Measurements from ENCODE around the gene PRKAB2. TPM values are rescaled to one million over a fixed set of nuclear protein-coding genes. Genes with fewer than 3 reads are reported as not detected.

Gene PRKAB2, protein sequence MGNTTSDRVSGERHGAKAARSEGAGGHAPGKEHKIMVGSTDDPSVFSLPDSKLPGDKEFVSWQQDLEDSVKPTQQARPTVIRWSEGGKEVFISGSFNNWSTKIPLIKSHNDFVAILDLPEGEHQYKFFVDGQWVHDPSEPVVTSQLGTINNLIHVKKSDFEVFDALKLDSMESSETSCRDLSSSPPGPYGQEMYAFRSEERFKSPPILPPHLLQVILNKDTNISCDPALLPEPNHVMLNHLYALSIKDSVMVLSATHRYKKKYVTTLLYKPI
- 5.5 TPM for total RNA-seq
- polyA plus RNA-seq: 10.1 TPM
- long read RNA-seq, donor 1: 0 reads
- long read RNA-seq, donor 2, full-length matches to known transcripts: 2 of 2 reads
- long read RNA-seq, donor 2, partial matches to known transcripts: 0 of 2 reads
- long read RNA-seq, donor 2, other reads (novel, unspliced or antisense): 0 of 2 reads
- long read RNA-seq, donor 3, full-length matches to known transcripts: 2 of 2 reads
- long read RNA-seq, donor 3, partial matches to known transcripts: 0 of 2 reads
- long read RNA-seq, donor 3, other reads (novel, unspliced or antisense): 0 of 2 reads
- long read RNA-seq, donor 4, full-length matches to known transcripts: 2 of 2 reads
- long read RNA-seq, donor 4, partial matches to known transcripts: 0 of 2 reads
- long read RNA-seq, donor 4, other reads (novel, unspliced or antisense): 0 of 2 reads
- long read RNA-seq, donor 5, full-length matches to known transcripts: 2 of 2 reads
- long read RNA-seq, donor 5, partial matches to known transcripts: 0 of 2 reads
- long read RNA-seq, donor 5, other reads (novel, unspliced or antisense): 0 of 2 reads
- long read RNA-seq, donor 6, full-length matches to known transcripts: 5 of 5 reads
- long read RNA-seq, donor 6, partial matches to known transcripts: 0 of 5 reads
- long read RNA-seq, donor 6, other reads (novel, unspliced or antisense): 0 of 5 reads
- long read RNA-seq, donor 7, full-length matches to known transcripts: 1 of 1 reads
- long read RNA-seq, donor 7, partial matches to known transcripts: 0 of 1 reads
- long read RNA-seq, donor 7, other reads (novel, unspliced or antisense): 0 of 1 reads
- long read RNA-seq, donor 8: 0 reads
- long read RNA-seq, donor 9: 0 reads
- long read RNA-seq, donor 10, full-length matches to known transcripts: 2 of 2 reads
- long read RNA-seq, donor 10, partial matches to known transcripts: 0 of 2 reads
- long read RNA-seq, donor 10, other reads (novel, unspliced or antisense): 0 of 2 reads

DNA sequence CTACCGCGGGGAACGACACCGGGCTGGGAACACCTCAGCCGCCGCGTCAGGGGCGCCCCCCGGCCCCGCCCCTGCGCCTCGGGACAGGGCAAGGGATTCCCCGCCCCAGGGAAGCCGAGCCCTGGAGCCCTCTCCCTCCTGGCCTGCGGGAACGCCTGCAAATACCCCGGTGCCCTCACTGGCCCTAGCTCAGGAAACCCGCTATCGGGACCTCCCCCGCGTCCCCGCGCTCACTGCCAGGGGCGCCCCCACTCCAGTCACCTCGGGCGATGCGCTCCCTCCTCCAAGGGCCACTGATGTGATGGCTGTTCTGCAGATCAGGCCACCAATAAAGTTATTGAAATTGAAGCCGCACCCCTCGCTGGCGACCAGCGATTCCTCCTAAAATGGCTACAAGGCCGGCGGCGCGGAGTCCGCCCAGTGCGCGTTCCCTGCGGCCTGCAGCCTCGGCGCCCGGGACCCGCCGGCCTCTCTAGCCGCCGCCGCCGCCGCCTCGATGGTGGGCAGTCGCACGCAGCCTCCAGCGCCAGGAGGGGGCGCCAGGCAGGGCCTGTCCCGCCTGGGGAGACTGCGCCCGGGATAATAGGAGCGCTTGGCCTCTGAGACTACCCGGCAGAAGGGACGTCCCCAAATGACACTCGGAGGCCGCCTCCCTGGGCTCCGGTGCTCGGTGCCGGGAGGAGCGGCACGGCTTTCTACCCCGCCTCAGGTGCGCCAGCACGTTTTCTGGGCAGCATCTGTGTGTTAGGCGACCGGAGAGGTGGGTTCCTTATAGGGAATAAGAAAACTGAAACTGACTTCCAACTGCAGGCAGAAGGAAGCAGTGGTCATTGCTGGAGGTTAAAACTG, at the start of gene PRKAB2:
PRKAB2 (minus strand) TSS at position 303 of the 849 bp plus-strand sequence. CDS start 326 bp downstream, outside the sequence.
- Histone ChIP-seq H3K27me3 (ENCODE audit: control insufficient read depth in 2 of 2, insufficient read depth in 1 of 2, low read length in 1 of 2) (no peaks in the 10 kb centered on the region), H3K9me3 (ENCODE audit: control insufficient read depth in 2 of 2, insufficient read depth in 1 of 2, low read length in 1 of 2) (peaks cover 0 to 5% of the 10 kb centered on the region in 2 donors), H3K27ac (ENCODE audit: low read depth in 1 of 2, low read length in 1 of 2) (peak within 1 kb of the TSS; percentile 86 to 94), H3K36me3 (ENCODE audit: control insufficient read depth in 2 of 2, insufficient read depth in 2 of 2, low read length in 1 of 2) (no peaks in the 10 kb centered on the region), H3K4me3 (ENCODE audit: low read length in 2 of 2) (peak within 1 kb of the TSS; percentile 90), H3K4me1 (ENCODE audit: control insufficient read depth in 2 of 2, insufficient read depth in 2 of 2, low read length in 2 of 2) (peaks cover 6 to 9% of the 10 kb centered on the region in 2 donors)
- under 1% methylated on average over 72 of the region's 72 CpGs for WGBS
- peak; percentile 45 to 91 (median 72) for DNase-seq (ENCODE audit: low read depth in 6 of 9, low spot score in 9 of 9)

DNA sequence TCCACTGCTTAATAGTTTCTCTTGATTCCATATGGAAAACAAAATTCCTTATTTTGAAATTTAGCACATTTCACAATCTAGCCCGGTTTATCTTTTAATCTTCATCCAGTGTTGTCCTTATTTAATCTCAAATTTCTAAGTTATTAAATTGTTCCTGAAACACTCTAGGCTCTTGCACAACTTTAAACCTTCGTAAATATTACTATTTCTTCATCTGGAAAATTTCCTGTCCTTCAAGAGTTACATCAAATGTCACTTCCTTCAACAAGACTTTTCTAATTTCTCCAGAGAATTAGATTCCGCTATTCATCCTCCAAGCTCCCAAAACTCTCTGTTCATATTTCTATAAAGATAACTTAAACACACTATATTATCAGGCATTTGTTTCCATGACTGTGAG, 46.3 kb upstream of the PRKAB2 start:
- H3K27ac ChIP-seq (ENCODE audit: low read depth in 1 of 2, low read length in 1 of 2): no peak overlapping the region
- no peaks in the 10 kb centered on the region for H3K9me3 ChIP-seq (ENCODE audit: control insufficient read depth in 2 of 2, insufficient read depth in 1 of 2, low read length in 1 of 2)
- H3K27me3 ChIP-seq (ENCODE audit: control insufficient read depth in 2 of 2, insufficient read depth in 1 of 2, low read length in 1 of 2): no peaks in the 10 kb centered on the region
- no peak overlapping the region for H3K4me3 ChIP-seq (ENCODE audit: low read length in 2 of 2)
- 64% methylated on average over 3 of the region's 3 CpGs for WGBS
- no peak for DNase-seq (ENCODE audit: low read depth in 6 of 9, low spot score in 9 of 9)
- no peaks in the 10 kb centered on the region for H3K36me3 ChIP-seq (ENCODE audit: control insufficient read depth in 2 of 2, insufficient read depth in 2 of 2, low read length in 1 of 2)
- no peaks in the 10 kb centered on the region for H3K4me1 ChIP-seq (ENCODE audit: control insufficient read depth in 2 of 2, insufficient read depth in 2 of 2, low read length in 2 of 2)

DNA sequence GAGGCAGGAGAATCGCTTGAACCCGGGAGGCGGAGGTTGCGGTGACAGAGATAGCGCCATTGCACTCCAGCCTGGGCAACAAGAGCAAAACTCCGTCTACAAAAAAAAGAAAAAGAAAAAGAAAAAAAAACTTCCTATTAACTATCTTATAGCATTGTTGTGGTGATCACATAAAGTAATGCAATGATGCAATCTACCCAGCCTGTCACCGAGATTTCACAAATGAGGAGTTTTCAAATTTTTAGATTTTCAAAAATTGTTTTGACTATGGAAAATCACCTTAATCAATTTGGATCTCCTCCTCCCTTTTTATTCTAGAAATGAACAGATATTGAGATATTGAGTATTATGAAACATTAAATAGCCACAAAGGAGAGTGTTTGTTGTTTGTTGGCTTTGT, 44.9 kb upstream of the PRKAB2 start:
- 97% methylated on average over 7 of the region's 7 CpGs for WGBS
- no peaks in the 10 kb centered on the region for H3K36me3 ChIP-seq (ENCODE audit: control insufficient read depth in 2 of 2, insufficient read depth in 2 of 2, low read length in 1 of 2)
- DNase-seq (ENCODE audit: low read depth in 6 of 9, low spot score in 9 of 9): no peak

DNA sequence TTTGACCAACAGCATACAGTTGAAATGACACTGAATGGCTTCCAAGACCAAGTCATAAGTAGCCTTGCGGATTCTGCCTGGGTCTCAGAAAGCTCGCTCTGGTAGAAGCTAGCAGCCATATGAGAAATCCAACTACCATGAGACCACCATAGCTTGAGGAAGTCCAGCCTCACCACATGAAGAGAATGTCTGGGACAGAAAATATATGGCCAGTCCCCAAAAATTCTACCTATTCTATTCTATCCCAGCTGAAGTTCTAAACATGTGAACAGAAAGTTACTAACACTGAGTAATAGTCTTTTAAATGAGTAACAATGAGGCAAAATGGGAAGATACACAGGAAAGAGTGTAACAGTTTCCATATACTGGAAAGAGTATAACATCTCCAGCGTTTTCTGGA, 43.9 kb upstream of the PRKAB2 start:
- no peaks in the 10 kb centered on the region for H3K27me3 ChIP-seq (ENCODE audit: control insufficient read depth in 2 of 2, insufficient read depth in 1 of 2, low read length in 1 of 2)
- 64% methylated on average over 3 of the region's 3 CpGs for WGBS
- no peaks in the 10 kb centered on the region for H3K36me3 ChIP-seq (ENCODE audit: control insufficient read depth in 2 of 2, insufficient read depth in 2 of 2, low read length in 1 of 2)
- no peaks in the 10 kb centered on the region for H3K4me1 ChIP-seq (ENCODE audit: control insufficient read depth in 2 of 2, insufficient read depth in 2 of 2, low read length in 2 of 2)
- no peak overlapping the region for H3K4me3 ChIP-seq (ENCODE audit: low read length in 2 of 2)
- no peak for DNase-seq (ENCODE audit: low read depth in 6 of 9, low spot score in 9 of 9)
- no peaks in the 10 kb centered on the region for H3K9me3 ChIP-seq (ENCODE audit: control insufficient read depth in 2 of 2, insufficient read depth in 1 of 2, low read length in 1 of 2)
- no peak overlapping the region for H3K27ac ChIP-seq (ENCODE audit: low read depth in 1 of 2, low read length in 1 of 2)

More for the DNA sequence above, 44.9 kb upstream of the PRKAB2 start:
- Histone ChIP-seq H3K27ac (ENCODE audit: low read depth in 1 of 2, low read length in 1 of 2) (no peak overlapping the region), H3K9me3 (ENCODE audit: control insufficient read depth in 2 of 2, insufficient read depth in 1 of 2, low read length in 1 of 2) (no peaks in the 10 kb centered on the region), H3K4me3 (ENCODE audit: low read length in 2 of 2) (no peak overlapping the region), H3K27me3 (ENCODE audit: control insufficient read depth in 2 of 2, insufficient read depth in 1 of 2, low read length in 1 of 2) (no peaks in the 10 kb centered on the region), H3K4me1 (ENCODE audit: control insufficient read depth in 2 of 2, insufficient read depth in 2 of 2, low read length in 2 of 2) (no peaks in the 10 kb centered on the region)

DNA sequence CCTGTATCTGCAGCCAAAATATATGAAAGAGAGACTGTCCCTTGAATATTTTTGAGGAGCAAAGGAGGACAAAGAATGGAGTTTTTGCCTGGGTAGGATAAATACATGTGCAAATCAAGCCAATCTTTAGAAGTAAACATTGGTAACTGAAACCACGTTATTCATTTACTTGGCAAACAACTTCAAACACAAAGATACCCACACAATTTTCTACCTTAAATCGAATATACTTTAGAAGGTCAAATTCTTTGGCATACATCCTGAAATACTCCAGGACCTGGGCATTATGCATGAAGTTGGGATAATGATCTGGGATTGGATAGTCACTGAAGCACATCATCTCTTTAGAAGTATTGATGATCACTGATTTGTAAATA, 43.3 kb upstream of the PRKAB2 start:
- Histone ChIP-seq H3K36me3 (ENCODE audit: control insufficient read depth in 2 of 2, insufficient read depth in 2 of 2, low read length in 1 of 2) (no peaks in the 10 kb centered on the region), H3K27ac (ENCODE audit: low read depth in 1 of 2, low read length in 1 of 2) (no peak overlapping the region), H3K27me3 (ENCODE audit: control insufficient read depth in 2 of 2, insufficient read depth in 1 of 2, low read length in 1 of 2) (no peaks in the 10 kb centered on the region), H3K4me1 (ENCODE audit: control insufficient read depth in 2 of 2, insufficient read depth in 2 of 2, low read length in 2 of 2) (no peaks in the 10 kb centered on the region), H3K4me3 (ENCODE audit: low read length in 2 of 2) (no peak overlapping the region), H3K9me3 (ENCODE audit: control insufficient read depth in 2 of 2, insufficient read depth in 1 of 2, low read length in 1 of 2) (no peaks in the 10 kb centered on the region)
- DNase-seq (ENCODE audit: low read depth in 6 of 9, low spot score in 9 of 9): no peak
- 87% methylated on average over 2 of the region's 2 CpGs for WGBS

DNA sequence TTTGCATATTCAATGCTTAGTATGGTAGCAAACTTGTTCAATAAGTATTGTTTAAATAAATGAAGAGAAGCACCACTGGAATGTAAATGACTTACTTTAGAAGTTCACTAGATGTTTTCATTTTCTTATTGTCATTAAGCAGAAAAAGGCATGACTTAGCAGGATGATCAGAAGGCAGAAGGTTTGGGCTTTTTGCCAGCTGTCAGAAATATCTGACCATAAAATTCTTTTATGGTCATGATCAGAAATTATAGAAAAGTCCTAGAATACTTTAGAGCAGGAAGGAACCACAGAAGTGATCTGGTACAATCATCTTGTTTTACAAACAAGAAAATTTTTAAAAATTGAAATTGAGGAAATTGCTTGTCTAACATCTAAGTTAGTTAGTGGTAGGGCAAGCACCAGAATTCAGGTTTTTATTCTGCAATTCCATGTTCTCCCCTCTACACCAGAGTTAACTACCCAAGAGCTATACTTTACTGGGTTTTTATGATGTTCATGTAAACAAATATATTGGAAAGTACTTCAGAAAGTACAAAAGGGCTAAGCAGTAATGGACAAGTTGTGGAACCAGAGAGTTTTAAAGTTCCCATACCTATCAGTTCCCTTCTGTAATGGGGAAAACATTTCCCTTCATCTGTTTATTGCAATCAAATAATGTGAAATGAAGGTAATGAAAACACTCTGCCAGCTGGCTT, 42.7 kb upstream of the PRKAB2 start:
- DNase-seq (ENCODE audit: low read depth in 6 of 9, low spot score in 9 of 9): no peak
- Histone ChIP-seq H3K27me3 (ENCODE audit: control insufficient read depth in 2 of 2, insufficient read depth in 1 of 2, low read length in 1 of 2) (no peaks in the 10 kb centered on the region), H3K4me3 (ENCODE audit: low read length in 2 of 2) (no peak overlapping the region), H3K27ac (ENCODE audit: low read depth in 1 of 2, low read length in 1 of 2) (no peak overlapping the region), H3K4me1 (ENCODE audit: control insufficient read depth in 2 of 2, insufficient read depth in 2 of 2, low read length in 2 of 2) (no peaks in the 10 kb centered on the region), H3K9me3 (ENCODE audit: control insufficient read depth in 2 of 2, insufficient read depth in 1 of 2, low read length in 1 of 2) (no peaks in the 10 kb centered on the region), H3K36me3 (ENCODE audit: control insufficient read depth in 2 of 2, insufficient read depth in 2 of 2, low read length in 1 of 2) (no peaks in the 10 kb centered on the region)

DNA sequence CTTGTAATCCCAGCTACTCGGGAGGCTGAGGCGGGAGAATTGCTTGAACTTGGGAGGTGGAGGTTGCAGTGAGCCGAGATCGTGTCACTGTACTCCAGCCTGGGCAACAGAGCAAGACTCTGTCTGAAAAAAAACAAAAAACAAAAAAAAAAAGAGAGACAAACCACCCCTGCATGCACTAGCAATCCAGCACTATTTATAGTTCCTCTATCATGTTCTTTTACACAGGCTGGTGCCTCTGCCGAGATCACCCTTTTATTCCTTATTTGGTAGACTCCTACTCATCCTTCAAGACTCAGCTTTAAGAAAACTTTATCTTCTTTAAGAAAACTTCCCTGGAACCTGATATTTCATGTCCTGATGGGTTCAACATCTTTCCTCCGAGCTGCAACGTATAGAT, 42.1 kb upstream of the PRKAB2 start:
- Histone ChIP-seq H3K36me3 (ENCODE audit: control insufficient read depth in 2 of 2, insufficient read depth in 2 of 2, low read length in 1 of 2) (no peaks in the 10 kb centered on the region), H3K27me3 (ENCODE audit: control insufficient read depth in 2 of 2, insufficient read depth in 1 of 2, low read length in 1 of 2) (no peaks in the 10 kb centered on the region)
- WGBS: 80% methylated on average over 7 of the region's 7 CpGs

DNA sequence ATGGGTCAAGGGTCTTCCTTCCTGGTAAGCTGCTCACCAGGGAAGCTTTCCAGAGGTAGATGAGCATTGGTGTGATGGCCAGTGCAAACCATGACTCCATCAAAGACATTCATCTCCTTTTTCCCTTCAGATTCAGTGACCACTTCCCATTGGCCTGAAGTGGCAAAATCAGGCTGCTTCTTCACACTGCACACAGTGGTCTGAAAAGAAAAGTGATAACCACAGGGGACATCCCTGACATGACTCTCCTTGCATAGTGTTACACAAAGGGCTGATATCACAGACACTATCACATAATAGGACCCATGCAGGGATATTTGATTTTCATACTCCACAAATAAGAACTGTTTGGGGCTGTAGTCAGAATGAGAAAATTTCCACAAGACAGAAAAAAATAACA, 41.0 kb upstream of the PRKAB2 start:
- no peak for DNase-seq (ENCODE audit: low read depth in 6 of 9, low spot score in 9 of 9)
- no peaks in the 10 kb centered on the region for H3K9me3 ChIP-seq (ENCODE audit: control insufficient read depth in 2 of 2, insufficient read depth in 1 of 2, low read length in 1 of 2)
- H3K27me3 ChIP-seq (ENCODE audit: control insufficient read depth in 2 of 2, insufficient read depth in 1 of 2, low read length in 1 of 2): no peaks in the 10 kb centered on the region
- no peak overlapping the region for H3K27ac ChIP-seq (ENCODE audit: low read depth in 1 of 2, low read length in 1 of 2)
- no peaks in the 10 kb centered on the region for H3K4me1 ChIP-seq (ENCODE audit: control insufficient read depth in 2 of 2, insufficient read depth in 2 of 2, low read length in 2 of 2)
- no peak overlapping the region for H3K4me3 ChIP-seq (ENCODE audit: low read length in 2 of 2)
- no peaks in the 10 kb centered on the region for H3K36me3 ChIP-seq (ENCODE audit: control insufficient read depth in 2 of 2, insufficient read depth in 2 of 2, low read length in 1 of 2)

More for the DNA sequence above, 42.1 kb upstream of the PRKAB2 start:
- Histone ChIP-seq H3K27ac (ENCODE audit: low read depth in 1 of 2, low read length in 1 of 2) (no peak overlapping the region), H3K4me3 (ENCODE audit: low read length in 2 of 2) (no peak overlapping the region), H3K4me1 (ENCODE audit: control insufficient read depth in 2 of 2, insufficient read depth in 2 of 2, low read length in 2 of 2) (no peaks in the 10 kb centered on the region), H3K9me3 (ENCODE audit: control insufficient read depth in 2 of 2, insufficient read depth in 1 of 2, low read length in 1 of 2) (no peaks in the 10 kb centered on the region)
- DNase-seq (ENCODE audit: low read depth in 6 of 9, low spot score in 9 of 9): no peak

All from thymus (tissue), 14 donors.